VCaP (cell line): Measurements from ENCODE around the gene DALRD3.

Experiments
- H3K27ac ChIP-seq: fragments of 450-650 bp; 2 replicates; pipeline ENCODE4 v1.5.1; 2017
- TF ChIP-seq, protein P1 (sequence below): fragments of 450-650 bp; conservative IDR thresholded peaks from 2 replicates; pipeline ENCODE4 v1.5.1; 2017; ENCODE audit warnings: mild to moderate bottlenecking, moderate library complexity

The DALRD3 gene

DNA sequence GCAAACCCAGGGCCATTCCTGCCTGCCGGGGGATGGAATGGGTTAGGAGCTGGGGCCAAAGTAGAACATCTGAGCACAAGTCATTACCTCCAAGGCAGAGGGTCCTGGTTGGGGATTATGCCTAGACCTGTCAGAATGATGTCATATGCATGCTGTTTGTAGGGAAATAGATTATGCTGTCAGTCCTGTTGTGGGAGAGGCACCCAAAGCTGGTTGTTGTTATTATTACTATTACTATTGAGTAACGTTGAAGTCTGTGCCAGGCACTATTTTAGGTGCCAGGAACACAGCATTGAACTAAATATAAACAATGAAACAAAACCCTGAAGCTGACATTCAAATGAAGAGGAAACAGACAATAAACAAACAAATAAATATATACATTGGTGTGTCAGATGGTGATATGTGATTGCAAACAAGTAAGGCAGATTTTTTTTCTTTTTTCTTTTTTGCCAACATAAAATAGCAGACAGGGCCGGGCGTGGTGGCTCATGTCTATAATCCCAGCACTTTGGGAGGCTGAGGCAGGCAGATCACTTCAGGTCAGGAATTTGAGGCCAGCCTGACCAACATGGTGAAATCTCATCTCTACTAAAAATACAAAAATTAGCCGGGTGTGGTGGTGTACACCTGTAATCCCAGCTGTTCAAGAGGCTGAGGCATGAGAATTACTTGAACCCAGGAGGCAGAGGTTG lies 26.4 kb downstream of the DALRD3 start:
- H3K27ac ChIP-seq, result peak overlapping the region; percentile 99; the same call in 1 of the 2 replicates
- TF ChIP-seq, protein P1, sequence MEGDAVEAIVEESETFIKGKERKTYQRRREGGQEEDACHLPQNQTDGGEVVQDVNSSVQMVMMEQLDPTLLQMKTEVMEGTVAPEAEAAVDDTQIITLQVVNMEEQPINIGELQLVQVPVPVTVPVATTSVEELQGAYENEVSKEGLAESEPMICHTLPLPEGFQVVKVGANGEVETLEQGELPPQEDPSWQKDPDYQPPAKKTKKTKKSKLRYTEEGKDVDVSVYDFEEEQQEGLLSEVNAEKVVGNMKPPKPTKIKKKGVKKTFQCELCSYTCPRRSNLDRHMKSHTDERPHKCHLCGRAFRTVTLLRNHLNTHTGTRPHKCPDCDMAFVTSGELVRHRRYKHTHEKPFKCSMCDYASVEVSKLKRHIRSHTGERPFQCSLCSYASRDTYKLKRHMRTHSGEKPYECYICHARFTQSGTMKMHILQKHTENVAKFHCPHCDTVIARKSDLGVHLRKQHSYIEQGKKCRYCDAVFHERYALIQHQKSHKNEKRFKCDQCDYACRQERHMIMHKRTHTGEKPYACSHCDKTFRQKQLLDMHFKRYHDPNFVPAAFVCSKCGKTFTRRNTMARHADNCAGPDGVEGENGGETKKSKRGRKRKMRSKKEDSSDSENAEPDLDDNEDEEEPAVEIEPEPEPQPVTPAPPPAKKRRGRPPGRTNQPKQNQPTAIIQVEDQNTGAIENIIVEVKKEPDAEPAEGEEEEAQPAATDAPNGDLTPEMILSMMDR, result no peak

DNA sequence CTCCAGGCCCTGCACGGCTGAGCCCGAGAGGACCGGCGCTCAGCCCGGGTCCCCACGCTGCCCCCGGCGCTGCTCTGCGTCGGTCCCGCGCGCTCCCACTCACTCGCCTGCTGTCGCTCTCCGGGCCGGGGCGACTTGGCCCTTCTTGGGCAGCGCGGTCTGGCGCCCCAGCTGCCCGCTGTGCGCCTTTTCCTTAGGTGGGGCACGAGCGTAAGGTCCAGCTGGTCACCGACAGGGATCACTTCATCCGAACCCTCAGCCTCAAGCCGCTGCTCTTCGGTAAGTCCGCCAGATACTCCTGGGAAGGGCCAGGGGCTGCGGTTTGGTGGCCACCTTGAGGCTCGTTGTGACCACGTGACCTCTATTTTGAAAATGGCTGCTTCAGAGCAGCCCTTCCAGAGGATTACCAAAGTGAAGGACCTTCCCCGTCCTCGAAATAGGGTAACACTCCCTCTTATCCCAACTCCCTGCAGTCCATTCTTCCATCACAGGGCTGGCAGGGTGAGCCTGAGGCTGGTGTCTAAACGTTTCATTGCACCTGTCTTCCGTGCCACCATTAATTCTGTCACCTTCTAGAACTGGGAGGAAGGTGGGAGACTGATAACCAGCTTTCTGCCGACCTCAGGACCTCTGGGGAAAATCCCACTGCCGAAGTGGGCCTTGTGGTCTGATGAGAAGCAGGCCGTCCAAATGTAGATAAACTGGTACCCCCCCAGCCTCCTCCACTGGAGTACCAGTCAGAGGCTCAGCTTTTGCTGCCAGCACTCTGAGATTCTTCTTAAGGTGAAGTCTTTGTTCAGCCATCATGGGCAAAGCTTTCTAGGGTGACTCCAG lies 27.5 kb downstream of the DALRD3 start:
- TF ChIP-seq, protein P1, result no peak
- peak overlapping the region; percentile 99 for H3K27ac ChIP-seq

DNA sequence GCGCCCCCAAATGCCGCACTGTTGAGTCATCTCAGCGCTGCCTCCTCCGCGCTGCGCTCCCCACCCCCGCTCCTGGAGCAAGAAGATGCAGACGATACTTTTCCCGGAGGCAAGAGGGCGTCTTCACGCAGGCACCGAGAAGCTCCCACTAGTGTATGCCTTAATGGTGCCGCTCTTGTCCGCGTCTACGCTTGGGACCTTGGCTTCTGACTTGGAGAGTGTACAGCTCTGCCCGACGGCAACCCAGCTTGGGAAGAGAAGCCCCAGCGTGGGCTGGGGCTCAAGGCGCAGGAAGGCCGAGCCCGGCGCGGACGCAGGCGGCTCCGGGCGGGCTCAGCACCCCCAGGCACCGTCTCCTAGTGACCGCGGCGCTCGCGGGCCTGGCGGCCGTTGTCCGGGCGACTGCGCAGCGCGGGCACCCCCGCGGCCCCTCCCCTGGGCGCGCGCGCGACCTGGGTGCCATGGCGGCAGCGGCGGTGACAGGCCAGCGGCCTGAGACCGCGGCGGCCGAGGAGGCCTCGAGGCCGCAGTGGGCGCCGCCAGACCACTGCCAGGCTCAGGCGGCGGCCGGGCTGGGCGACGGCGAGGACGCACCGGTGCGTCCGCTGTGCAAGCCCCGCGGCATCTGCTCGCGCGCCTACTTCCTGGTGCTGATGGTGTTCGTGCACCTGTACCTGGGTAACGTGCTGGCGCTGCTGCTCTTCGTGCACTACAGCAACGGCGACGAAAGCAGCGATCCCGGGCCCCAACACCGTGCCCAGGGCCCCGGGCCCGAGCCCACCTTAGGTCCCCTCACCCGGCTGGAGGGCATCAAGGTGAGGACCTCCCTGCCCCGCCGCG lies 28.4 kb downstream of the DALRD3 start, which contains the start of gene P4HTM:
Gene P4HTM (plus strand): TSS at position 446 of the 840 bp plus-strand sequence. CDS start 16 bp downstream, at position 462.
- peak within 1 kb of the TSS; percentile 99 for H3K27ac ChIP-seq
- TF ChIP-seq, protein P1, result peak; percentile 57

DNA sequence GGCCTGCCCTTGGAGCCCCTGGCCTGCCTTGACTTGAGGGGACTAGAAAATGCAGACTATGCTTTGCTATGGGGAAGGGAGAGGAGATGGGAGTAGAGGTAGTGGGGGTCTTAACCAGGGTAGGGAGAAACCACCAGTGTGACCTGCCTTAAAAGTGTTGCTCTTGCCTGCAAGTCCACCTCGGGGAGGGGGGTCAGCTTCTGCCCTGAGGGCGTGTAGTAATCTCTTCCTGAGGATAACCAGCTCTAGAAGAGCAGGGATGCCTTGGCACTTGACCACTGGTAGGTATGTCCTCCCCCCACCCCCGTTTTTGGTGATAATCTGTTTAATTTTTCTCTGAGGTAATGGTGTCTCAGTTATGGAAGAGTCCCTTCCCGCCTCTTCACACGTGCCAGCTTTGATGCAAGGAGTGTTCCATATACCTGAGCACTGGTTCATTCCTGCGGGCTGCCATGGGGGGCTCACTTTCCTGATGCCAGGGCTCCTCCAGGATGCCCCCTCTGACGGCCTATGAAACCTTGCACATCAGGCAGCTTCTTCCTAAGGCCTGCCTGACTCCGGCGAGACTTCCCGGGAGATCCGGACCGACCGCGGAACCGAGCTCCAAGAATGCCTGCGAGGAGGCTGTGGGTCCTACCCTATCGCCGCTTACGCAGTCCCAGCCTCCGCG lies 29.1 kb downstream of the DALRD3 start:
- TF ChIP-seq, protein P1, result no peak
- peak overlapping the region; percentile 99 for H3K27ac ChIP-seq

DNA sequence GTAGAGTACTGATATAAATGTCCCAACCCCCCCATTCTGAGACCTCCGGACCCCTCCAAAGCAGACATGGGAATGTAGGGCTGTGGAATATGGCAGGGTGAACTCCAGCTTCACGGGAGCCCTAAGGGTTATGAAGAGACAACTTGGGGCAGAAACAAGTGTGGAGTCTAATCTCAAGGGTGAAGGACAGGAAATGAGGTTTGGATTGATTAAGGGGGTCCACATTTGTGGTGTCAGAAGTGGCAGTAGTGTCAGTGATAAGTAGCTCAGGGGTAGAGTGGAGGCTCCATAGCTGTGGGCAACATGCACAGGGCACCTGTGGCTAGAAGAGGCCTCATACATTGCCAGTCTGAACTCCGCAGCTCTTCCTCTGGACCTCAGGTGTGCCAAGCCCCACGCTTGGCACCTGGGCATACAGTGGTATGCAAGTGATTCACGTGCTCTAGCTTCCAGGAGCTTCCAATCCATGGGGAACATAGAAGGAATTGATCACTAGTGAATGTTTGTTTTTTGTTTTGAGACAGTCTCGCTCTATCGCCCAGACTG lies 32.5 kb downstream of the DALRD3 start:
- TF ChIP-seq, protein P1, result no peak
- 0 out of 2 replicates have a peak overlapping the region, but pooled peaks have one; percentile 99 for H3K27ac ChIP-seq

DNA sequence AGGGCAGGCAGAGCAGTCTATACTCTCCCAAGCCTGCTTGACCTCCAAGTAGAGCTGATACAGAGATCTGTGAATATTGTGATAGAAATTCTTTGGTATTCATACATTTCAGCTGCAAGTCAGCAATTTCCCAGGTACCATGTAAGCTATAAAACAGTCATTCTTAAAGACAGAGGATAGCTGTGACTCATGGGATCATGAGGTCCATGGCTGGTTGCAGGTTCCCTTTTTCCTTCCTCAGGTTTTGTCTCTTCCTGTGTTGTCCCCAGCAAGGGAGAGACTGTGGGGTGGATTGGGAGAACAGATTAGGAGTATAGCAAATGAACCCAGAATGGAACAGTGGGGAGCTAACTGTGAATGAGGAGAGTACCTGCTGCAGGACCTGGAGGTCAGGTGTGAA lies 33.7 kb downstream of the DALRD3 start:
- no peak overlapping the region; the same call in 1 of the 2 replicates for H3K27ac ChIP-seq

More for the DNA sequence above, 33.7 kb downstream of the DALRD3 start:
- TF ChIP-seq, protein P1, result no peak
